GM19023 (cell line): ENCODE data around the gene AKAP12.

Experiments used
- ATAC-seq: cut with Tn5 transposase; IDR thresholded peaks from one replicate; pipeline ENCODE4 v1.9.1; 2021; ENCODE audit warnings: mild to moderate bottlenecking, moderate library complexity; ENCODE audit not compliant: unreplicated experiment

AKAP12 gene

DNA sequence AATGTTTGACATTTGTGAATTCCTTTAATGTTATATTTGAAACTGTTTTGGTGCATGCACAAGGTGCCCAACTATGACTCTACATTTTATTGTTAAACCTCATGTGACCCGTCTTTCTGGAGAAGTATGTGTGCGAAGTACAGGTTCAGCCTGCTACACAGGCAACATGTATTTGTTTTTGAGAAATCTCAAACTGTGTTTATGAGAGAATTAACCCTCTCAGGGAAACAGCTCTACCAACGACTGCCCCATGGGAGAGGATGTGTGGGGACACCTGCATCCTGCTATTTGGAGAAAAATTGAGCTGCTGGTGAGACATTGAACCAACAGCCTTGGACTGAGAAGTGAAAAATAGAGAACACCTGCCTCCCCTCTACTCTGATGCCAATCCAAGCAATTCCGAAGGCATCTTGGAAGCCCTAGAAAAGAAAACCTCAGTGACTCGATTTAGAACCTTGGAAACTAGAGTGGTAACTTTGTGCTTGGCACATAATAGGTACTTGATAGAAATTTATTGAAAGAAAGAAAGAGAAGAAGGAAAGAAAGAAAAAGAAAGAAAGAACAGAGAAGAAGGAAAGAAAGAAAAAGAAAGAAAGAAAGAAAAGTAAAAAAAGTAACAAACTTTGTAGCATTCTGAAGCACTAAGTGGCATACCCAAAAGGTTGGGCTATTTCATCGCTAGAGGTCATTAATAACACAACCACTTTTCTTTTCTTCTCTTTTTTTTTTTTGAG, 2.9 kb upstream of the AKAP12 start:
- ATAC-seq = no peak

- no peak for ATAC-seq
These were observed 394 bp downstream of the AKAP12 start for GRCh38 chr6:151240036-151240685.

GRCh38 chr6:151240791-151241642, 1.2 kb downstream of the AKAP12 start:
- ATAC-seq = no peak

GRCh38 chr6:151241853-151242252, 2.1 kb downstream of the AKAP12 start:
- ATAC-seq = no peak

- ATAC-seq = no peak
These were observed 2.7 kb downstream of the AKAP12 start for GRCh38 chr6:151242420-151242861.

DNA sequence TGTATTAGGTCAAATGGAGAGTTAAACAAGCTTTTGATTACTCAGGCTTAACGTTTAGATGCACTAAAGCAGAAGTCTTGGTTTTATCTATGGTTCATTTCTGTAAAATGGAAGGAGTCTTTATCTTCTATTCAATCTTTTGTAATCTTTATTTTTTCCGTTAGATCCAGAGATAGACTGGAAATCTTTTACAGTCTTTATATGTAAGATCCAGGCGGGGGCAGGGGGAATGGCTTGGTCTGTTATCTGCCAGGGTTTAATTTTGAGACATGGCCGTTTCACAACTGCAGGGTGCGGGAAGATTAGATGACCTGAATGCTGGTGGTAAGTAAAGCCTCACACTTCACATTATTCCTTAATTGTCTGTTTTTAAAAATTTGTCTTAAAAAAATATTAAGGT, 3.7 kb downstream of the AKAP12 start:
- ATAC-seq = no peak

GRCh38 chr6:151247490-151247889, 7.7 kb downstream of the AKAP12 start:
- ATAC-seq = no peak

DNA sequence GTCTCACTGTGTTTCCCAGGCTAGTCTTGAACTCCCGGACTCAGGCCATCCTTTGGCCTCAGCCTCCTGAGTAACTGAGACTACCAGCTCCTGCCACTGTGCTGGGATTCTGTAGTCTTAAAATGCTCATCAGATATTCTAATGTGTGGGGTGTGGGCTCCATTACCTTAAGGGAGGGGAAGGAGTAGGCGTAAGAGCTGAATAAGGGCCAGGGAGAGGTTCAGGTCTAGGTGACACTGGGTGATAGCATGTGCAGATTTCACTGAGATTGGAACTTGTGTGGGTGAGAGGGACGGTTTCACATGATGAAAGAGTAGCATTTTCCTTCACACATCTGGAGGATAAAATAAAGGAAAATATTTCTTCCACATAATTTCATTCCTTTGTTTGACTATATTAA, 8.5 kb downstream of the AKAP12 start:
- no peak for ATAC-seq

- no peak for ATAC-seq
These were observed 12.9 kb downstream of the AKAP12 start for GRCh38 chr6:151252634-151253033.

GRCh38 chr6:151254451-151255081, 14.8 kb downstream of the AKAP12 start:
- ATAC-seq = no peak

DNA sequence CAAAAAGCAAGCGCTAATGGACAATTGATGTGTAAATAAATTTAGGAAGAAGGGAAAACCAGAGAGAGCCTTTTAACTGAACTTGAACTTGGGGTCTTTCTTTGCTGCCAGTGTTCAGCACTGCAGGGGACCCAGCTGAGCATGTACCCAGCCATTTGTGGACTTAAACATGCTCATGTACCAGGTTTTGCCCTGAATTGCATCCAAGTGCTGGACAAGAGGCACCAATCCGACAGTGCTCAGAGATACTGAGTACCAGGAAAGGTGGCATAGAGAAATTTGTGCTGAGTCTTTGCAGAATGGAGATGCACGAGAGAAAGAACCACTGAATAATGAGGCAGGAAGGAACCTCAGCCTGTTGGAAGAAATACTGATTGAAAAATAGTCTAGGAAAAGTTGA, 16.0 kb downstream of the AKAP12 start:
- no peak for ATAC-seq

DNA sequence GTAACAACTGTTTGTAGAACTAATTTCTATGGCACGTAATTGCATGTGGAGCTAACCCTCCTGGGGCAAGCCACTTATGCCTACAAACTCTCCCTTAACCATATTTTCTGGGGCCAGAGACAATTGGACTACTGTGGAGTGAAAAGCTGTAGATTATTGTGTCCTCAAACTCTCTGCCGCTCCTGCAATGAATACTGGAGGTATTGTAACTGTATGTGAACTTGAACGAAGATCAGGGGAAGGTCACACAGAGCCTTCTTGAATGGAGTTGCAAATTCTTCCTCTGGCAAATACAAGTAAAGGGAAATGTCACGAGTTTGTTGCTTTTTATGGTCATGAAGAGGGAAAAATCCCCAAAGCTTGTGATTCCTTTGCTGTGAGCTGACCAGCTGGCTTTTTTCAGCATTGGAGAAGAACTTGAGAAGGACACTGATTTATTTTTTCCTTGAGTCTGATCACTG, 18.2 kb downstream of the AKAP12 start:
- ATAC-seq = no peak

DNA sequence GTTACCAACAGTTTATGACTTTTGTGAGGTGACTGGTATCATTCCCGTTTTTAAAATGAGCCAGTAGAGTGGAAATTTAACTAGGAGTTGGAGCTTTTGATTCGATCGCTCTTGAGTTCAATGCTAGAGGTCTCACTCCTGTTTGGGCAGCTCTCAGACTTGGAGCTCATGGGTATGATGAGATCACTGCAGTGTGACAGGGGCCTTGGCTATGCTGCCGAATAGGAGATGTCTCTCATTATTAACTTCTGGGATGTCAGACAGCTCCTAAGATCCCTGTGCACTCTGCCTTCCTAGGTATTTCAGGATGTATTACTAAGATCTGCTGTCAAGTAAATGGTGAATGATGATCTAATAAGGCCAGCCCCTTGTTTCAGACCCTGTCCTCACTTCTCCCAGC, 20.4 kb downstream of the AKAP12 start:
- no peak for ATAC-seq

DNA sequence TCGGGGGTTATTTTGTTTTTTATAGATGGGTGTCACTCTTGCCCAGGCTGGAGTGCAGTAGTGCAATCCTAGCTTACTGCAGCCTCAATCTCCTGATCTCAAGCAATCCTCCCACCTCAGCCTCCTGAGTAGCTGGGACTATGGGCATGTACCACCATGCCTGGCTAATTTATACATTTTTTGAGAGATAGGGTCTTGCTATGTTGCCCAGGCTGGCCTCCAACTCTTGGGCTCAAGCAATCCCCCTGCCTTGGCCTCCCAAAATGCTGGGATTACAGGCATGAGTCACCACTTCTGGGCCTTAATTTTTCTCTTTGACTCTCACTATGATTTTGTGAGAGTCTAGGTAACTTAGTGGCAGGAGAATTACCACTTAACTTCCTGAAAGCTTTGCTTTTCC, 23.3 kb downstream of the AKAP12 start:
- no peak for ATAC-seq

DNA sequence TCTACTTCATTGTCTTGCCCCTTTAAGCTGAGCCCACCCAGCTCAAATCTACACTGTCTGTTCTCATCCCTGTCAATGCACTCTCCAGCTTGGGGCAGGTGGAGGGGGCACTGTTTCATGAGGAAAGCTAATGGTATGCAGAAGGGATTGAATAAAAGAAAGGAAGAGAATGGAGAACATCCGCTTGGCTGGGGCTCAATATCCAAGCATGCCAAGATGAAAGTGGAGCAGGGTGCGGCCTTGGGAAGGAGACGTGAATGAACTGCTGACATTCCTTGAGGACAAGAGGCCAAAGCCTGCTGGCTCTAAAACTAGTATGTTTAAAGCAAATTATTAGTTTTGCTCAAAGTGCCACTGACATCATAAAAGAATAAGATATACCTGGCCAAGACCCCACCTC, 24.2 kb downstream of the AKAP12 start:
- no peak for ATAC-seq

GRCh38 chr6:151265282-151265681, 25.5 kb downstream of the AKAP12 start:
- no peak for ATAC-seq

DNA sequence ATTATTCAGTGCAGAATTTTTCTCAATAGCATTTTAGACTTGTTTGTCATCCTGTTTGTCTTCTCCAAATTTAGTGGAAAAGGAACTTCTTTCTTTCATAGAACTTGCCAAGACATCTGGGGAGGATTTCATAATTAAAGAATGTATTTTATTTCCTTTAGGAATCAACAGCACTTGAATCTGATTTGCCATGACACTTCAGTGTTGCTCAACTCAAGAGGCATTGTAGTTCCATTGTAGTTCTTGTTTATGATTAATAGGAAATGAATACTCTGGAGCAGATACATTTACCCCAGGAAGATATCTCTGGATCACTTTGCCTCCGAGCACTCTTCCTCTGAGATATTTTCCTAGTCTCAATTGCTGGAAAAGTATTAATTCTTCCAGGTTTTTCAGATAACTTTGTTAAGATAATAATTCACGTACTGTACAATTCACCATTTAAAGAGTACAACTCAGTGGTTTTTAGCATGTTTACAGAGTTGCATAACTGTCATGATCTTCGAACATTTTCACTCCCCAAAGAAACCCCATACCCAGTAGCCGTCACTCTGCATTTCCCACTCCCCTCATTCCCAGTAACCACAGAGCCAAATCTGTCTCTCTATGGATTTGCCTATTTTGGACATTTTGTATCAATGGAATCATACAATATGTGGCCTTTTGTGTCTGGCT, 29.7 kb downstream of the AKAP12 start:
- no peak for ATAC-seq

DNA sequence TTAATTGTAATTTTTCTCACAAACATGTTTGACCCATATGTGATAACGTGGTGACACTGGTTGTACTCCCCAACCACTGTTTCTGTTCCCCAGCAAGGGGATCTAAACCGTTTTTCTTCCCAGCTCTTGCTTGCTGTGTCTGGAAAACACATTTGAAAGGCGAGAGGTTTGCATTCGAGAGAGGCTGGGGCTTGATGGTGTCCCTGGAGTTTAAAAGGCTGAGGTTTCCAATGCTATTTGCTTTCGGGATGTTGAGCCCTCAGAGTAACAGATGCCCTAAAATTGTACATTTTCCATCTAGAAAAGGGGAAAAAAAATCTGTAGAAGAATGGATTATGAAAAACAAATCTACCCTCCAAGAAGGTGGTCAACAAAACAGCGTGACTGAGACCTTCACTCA, 35.4 kb downstream of the AKAP12 start:
- ATAC-seq = no peak

GRCh38 chr6:151275566-151275965, 35.8 kb downstream of the AKAP12 start:
- ATAC-seq = no peak

DNA sequence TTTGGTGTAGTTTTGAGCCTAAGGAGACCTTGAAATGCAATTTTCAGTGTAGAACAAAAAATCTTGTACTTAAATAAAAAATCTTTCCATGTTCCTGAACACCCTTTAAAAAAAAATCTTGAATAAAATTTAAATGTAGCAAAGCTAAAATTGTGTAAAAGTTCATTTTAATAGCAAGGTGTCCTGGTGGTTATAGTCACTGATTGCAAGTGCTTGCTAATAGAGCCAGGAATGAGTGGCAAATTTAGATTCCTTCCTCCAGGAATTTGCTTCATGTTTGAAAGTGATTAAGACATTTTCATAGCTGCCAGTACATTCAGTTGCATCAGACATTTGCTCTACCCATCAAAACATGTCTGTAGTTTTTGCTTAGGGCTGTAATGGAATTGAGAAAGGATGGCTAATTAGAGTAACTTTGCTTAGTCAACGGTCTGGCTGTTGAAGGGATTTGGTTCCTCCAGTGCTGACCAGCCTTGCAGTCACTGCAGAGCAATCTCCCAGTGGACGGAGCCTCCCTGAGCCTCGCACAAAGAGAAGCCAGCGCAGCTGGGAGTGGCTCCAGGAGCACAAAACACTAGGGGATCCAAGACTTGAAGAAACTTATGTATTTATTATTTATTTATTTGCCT, 36.5 kb downstream of the AKAP12 start:
- ATAC-seq = no peak
